A673 (cell line): Measurements from ENCODE around the gene ZNF462. TPM values are rescaled to one million over a fixed set of nuclear protein-coding genes. Genes with fewer than 3 reads are reported as not detected.

ENCODE experiments used
- BruUV-seq: library from RNA; stranded (reverse); fragments of 400-500 nt; replicated peaks from 2 replicates; lab custom pipeline; 2021; lab: Mats Ljungman, UMichigan
- CTCF ChIA-PET: fragments of 300-600 bp; sonication (Branson Sonifier 250); formaldehyde crosslinking; loops from one replicate; lab custom pipeline; 2022; ENCODE audit warnings: antibody characterized with exemption; lab: Charles Lee
- POLR2A ChIA-PET: fragments of 300-600 bp; sonication (Branson Sonifier 250); formaldehyde crosslinking; loops from one replicate; lab custom pipeline; 2022; ENCODE audit warnings: antibody characterized with exemption; ENCODE audit not compliant: low non-redundant PET; lab: Charles Lee
- DNase-seq: peaks from one replicate; pipeline ENCODE4 v3.0.0-alpha.2; 2015; ENCODE audit warnings: low spot score
- H3K27ac ChIP-seq: fragments of 200-600 bp; sonication (generic); 2 replicates; pipeline ENCODE4 v1.5.1; 2016; ENCODE audit warnings: mixed run types, low read depth, mild to moderate bottlenecking, mixed read lengths, antibody characterized with exemption, low read length; ENCODE audit not compliant: poor library complexity, severe bottlenecking
- H3K27me3 ChIP-seq: fragments of 200-600 bp; sonication (generic); replicated peaks from 2 replicates; pipeline ENCODE4 v1.6.1; 2017; ENCODE audit warnings: mixed run types, low read depth, mild to moderate bottlenecking, mixed read lengths, antibody characterized with exemption, low read length; ENCODE audit not compliant: insufficient read depth, poor library complexity
- H3K36me3 ChIP-seq: fragments of 200-600 bp; sonication (generic); 2 replicates; pipeline ENCODE4 v1.6.1; 2016; ENCODE audit warnings: mixed run types, mild to moderate bottlenecking, mixed read lengths, antibody characterized with exemption, low read length; ENCODE audit not compliant: insufficient read depth, poor library complexity, severe bottlenecking
- H3K4me1 ChIP-seq: fragments of 200-600 bp; sonication (generic); 2 replicates; pipeline ENCODE4 v1.6.1; 2017; ENCODE audit warnings: mixed run types, mild to moderate bottlenecking, mixed read lengths, antibody characterized with exemption, low read length; ENCODE audit not compliant: insufficient read depth, poor library complexity, severe bottlenecking
- H3K4me3 ChIP-seq: fragments of 200-600 bp; sonication (generic); 2 replicates; pipeline ENCODE4 v1.5.1; 2016; ENCODE audit warnings: low read depth, mixed run types, mild to moderate bottlenecking, mixed read lengths, low read length; ENCODE audit not compliant: poor library complexity, severe bottlenecking
- H3K9me3 ChIP-seq: fragments of 200-600 bp; sonication (generic); 2 replicates; pipeline ENCODE4 v1.6.1; 2016; ENCODE audit warnings: mixed run types, low read depth, mild to moderate bottlenecking, mixed read lengths, antibody characterized with exemption, low read length; ENCODE audit not compliant: poor library complexity, severe bottlenecking
- CTCF ChIP-seq: fragments of 300-800, 200-600 bp; sonication (generic); conservative IDR thresholded peaks from 2 replicates; pipeline ENCODE4 v1.5.1; 2017; ENCODE audit warnings: low read depth, mild to moderate bottlenecking, antibody characterized with exemption, low read length, moderate library complexity, mixed read lengths
- EZH2 ChIP-seq: fragments of 200-600 bp; sonication (generic); IDR thresholded peaks from 2 replicates; pipeline ENCODE4 v1.6.1; 2017; ENCODE audit warnings: borderline replicate concordance, low read depth, mild to moderate bottlenecking, mixed read lengths, antibody characterized with exemption, low read length; ENCODE audit not compliant: poor library complexity, severe bottlenecking
- intact Hi-C: fragments of 100-400 bp; cut with micrococcal nuclease; formaldehyde crosslinking; loops from one replicate; pipeline ENCODE4 v1.10.0; 2022; ENCODE audit not compliant: unreplicated experiment
- total RNA-seq: library from RNA; stranded (reverse); gene quantifications from 2 replicates; pipeline ENCODE4 v1.2.3, GENCODE V29; 2021

Gene ZNF462
- total RNA-seq, 1 experiment from 2014 or later: 40.5 TPM

GRCh38 chr9:106867286-106867685 is 4.3 kb downstream of the ZNF462 start:
- no peaks in the 10 kb centered on the region for H3K36me3 ChIP-seq
- no peak overlapping the region for H3K4me3 ChIP-seq
- ChIA-PET CTCF (interaction anchor here (0.5 kb wide), 1 partner anchor 1450 kb away, joined by 3 read pairs; no protein-coding TSS in a partner anchor), POLR2A (no interaction called here)
- no peaks in the 10 kb centered on the region for H3K9me3 ChIP-seq
- intact Hi-C loops: no loop called here
- H3K27ac ChIP-seq: no peak overlapping the region
- peaks cover 5% of the 10 kb centered on the region for H3K4me1 ChIP-seq
- TF ChIP-seq EZH2: no peak
- no TSS peak for BruUV-seq
- no peak for DNase-seq
- H3K27me3 ChIP-seq: no peaks in the 10 kb centered on the region

- Histone ChIP-seq H3K9me3 (no peaks in the 10 kb centered on the region), H3K36me3 (no peaks in the 10 kb centered on the region), H3K27ac (no peak overlapping the region), H3K4me1 (peaks cover 5% of the 10 kb centered on the region), H3K27me3 (no peaks in the 10 kb centered on the region), H3K4me3 (no peak overlapping the region)
- CTCF ChIA-PET: no interaction called here
- intact Hi-C loops: no loop called here
- no TSS peak for BruUV-seq
- DNase-seq: no peak
- no peak for TF ChIP-seq CTCF
- TF ChIP-seq EZH2: no peak
- POLR2A ChIA-PET: no interaction called here
Observed at GRCh38 chr9:106868087-106868486, 5.1 kb downstream of the ZNF462 start.

- H3K27ac ChIP-seq: no peak overlapping the region
- POLR2A ChIA-PET: no interaction called here
- no peak overlapping the region for H3K4me3 ChIP-seq
- TF ChIP-seq EZH2 (no peak), CTCF (no peak)
- peaks cover 5% of the 10 kb centered on the region for H3K4me1 ChIP-seq
- no TSS peak for BruUV-seq
- intact Hi-C loops: no loop called here
- no peaks in the 10 kb centered on the region for H3K27me3 ChIP-seq
- H3K36me3 ChIP-seq: no peaks in the 10 kb centered on the region
- no peak for DNase-seq
- CTCF ChIA-PET: no interaction called here
- no peaks in the 10 kb centered on the region for H3K9me3 ChIP-seq
Observed at GRCh38 chr9:106868565-106868964, 5.6 kb downstream of the ZNF462 start.

GRCh38 chr9:106869028-106869427 is 6.1 kb downstream of the ZNF462 start:
- ChIA-PET CTCF (no interaction called here), POLR2A (no interaction called here)
- intact Hi-C loops: no loop called here
- Histone ChIP-seq H3K9me3 (no peaks in the 10 kb centered on the region), H3K4me1 (peaks cover 5% of the 10 kb centered on the region), H3K4me3 (no peak overlapping the region), H3K27me3 (no peaks in the 10 kb centered on the region), H3K36me3 (no peaks in the 10 kb centered on the region), H3K27ac (no peak overlapping the region)
- TF ChIP-seq CTCF (no peak), EZH2 (no peak)
- BruUV-seq: no TSS peak
- DNase-seq: no peak
